Stimulated activated effector memory CD8-positive, alpha-beta T cell treated with anti-CD3 and anti-CD28 coated beads, Interleukin-12 subunit alpha, Interleukin-12 subunit beta, amount 100 ng/mL, for 72 hours (primary cell): ENCODE measurements around the gene CPAMD8.

Experiments
- ATAC-seq: fragments of 150-1000 bp; cut with Tn5 transposase; 2 replicates; pipeline ENCODE4 v1.10.0; 2021
- DNase-seq, 2 donors: peaks; one replicate each; pipeline ENCODE4 v3.0.0; 2021 to 2022; ENCODE audit warnings: low spot score in 2 of 2
- H3K27ac Mint-ChIP-seq: one replicate; pipeline ENCODE4 v1.8.0; 2022; ENCODE audit warnings: mild to moderate bottlenecking, mixed read lengths
- H3K36me3 Mint-ChIP-seq: one replicate; pipeline ENCODE4 v1.8.0; 2022; ENCODE audit warnings: mild to moderate bottlenecking, mixed read lengths
- H3K4me1 Mint-ChIP-seq: one replicate; pipeline ENCODE4 v1.8.0; 2022; ENCODE audit warnings: mixed read lengths
- H3K4me3 Mint-ChIP-seq: one replicate; pipeline ENCODE4 v1.8.0; 2022; ENCODE audit warnings: mild to moderate bottlenecking, mixed read lengths
- H3K9me3 Mint-ChIP-seq: one replicate; pipeline ENCODE4 v1.8.0; 2022; ENCODE audit warnings: mixed read lengths

CPAMD8 gene

GRCh38 chr19:16934489-16934888, 92.1 kb downstream of the CPAMD8 start:
- no peak overlapping the region for H3K4me3 Mint-ChIP-seq

DNA sequence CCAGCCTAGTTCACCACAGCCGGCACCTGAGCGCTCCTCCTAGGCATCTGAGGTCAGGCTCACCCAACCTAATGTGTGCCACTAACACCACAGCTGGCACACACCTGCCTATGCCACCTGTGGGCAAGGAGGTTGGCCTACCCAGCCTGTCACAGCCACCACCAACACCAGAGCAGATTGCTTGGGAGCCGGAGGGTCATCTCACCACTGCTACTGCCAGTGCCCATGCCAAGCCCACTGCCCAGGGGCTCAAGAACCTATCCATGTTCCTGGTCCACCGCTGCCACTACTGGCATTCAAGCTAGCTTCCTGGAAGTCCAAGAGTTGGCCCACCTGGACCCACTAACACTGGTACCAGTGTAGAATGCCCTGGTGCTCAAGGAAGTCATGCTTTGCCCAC, 95.3 kb downstream of the CPAMD8 start:
- Mint-ChIP-seq H3K4me1 (no peaks in the 10 kb centered on the region), H3K27ac (no peak overlapping the region), H3K36me3 (no peaks in the 10 kb centered on the region), H3K9me3 (peaks cover 25% of the 10 kb centered on the region), H3K4me3 (no peak overlapping the region)
- ATAC-seq (peak; percentile 13), DNase-seq (no peak)

More at GRCh38 chr19:16934489-16934888, 92.1 kb downstream of the CPAMD8 start:
- DNase-seq (no peak), ATAC-seq (no peak)
- Mint-ChIP-seq H3K27ac (no peak overlapping the region), H3K9me3 (peaks cover 19% of the 10 kb centered on the region), H3K36me3 (no peaks in the 10 kb centered on the region), H3K4me1 (no peaks in the 10 kb centered on the region)

DNA sequence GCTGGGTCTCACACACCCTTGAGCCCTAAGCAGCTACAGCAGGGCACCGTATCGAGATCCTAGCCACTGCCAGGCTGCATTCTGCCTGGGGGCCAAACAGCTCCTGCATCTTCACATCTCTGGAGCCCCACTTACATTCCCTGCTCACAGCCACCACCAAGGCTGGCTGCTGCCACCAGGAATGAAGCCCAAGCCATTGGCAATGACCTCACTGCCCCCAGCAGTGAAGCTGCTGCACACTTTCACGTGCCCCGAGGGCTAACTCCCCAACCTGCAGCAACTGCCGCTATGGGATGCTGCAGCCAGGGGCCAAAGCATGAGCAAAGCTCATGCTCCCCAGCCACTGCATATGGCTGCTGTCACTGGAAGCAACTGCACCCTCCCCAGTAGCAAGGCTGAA, 95.9 kb downstream of the CPAMD8 start:
- Mint-ChIP-seq H3K9me3 (peaks cover 25% of the 10 kb centered on the region), H3K27ac (no peak overlapping the region), H3K4me3 (no peak overlapping the region), H3K4me1 (no peaks in the 10 kb centered on the region), H3K36me3 (no peaks in the 10 kb centered on the region)
- no peak for ATAC-seq
- DNase-seq, result no peak

- ATAC-seq (no peak), DNase-seq (no peak)
- Mint-ChIP-seq H3K4me1 (no peaks in the 10 kb centered on the region), H3K36me3 (no peaks in the 10 kb centered on the region), H3K4me3 (no peak overlapping the region), H3K9me3 (peaks cover 21% of the 10 kb centered on the region), H3K27ac (no peak overlapping the region)
Observed at GRCh38 chr19:16928916-16929315, 97.7 kb downstream of the CPAMD8 start.

- H3K9me3 Mint-ChIP-seq, result peaks cover 15% of the 10 kb centered on the region
- no peaks in the 10 kb centered on the region for H3K36me3 Mint-ChIP-seq
- ATAC-seq (no peak), DNase-seq (no peak)
- H3K4me1 Mint-ChIP-seq, result no peaks in the 10 kb centered on the region
- no peak overlapping the region for H3K4me3 Mint-ChIP-seq
- H3K27ac Mint-ChIP-seq, result no peak overlapping the region
Observed at GRCh38 chr19:16928351-16928750, 98.3 kb downstream of the CPAMD8 start.

DNA sequence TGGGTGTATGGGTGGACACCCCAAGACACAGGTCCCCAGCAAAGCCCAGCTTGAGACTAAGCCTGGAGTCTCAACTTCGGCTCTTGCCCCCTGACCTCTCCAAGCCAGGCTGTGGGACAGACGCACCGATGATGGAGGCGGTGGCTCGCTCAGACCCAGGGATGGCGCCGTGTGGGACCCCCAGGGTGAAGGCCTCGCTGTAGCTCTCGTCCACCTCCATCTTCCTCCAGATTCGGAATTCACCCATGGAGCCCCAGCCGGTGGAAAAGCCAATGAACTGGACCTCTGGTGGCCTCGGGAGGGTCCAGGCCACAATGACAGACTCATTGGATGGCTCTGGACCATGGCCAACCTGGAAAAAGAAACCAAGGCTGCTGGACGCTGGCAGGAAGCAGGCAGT, 98.7 kb downstream of the CPAMD8 start:
- ATAC-seq, result no peak

DNA sequence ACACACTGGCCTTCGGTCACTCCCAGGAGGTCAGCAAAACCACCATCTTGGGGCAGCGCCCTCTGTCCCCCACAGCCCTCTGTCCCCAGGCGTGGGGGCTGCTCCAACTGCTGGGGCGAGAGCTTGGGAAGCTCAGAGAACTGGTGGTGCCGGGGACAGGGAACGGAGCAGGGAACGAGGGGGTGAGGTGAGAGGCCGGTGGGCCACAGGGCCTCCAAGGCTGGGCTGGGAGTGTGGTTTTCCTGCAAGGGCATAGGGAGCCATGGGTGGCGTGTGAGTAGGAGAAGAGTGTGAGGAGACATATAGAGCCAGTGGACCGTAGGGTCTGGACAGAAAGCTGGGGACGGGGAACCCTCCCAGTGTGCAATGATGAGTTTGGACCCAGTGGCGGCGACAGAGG, 103.7 kb downstream of the CPAMD8 start:
- Mint-ChIP-seq H3K36me3 (no peaks in the 10 kb centered on the region), H3K4me3 (no peak overlapping the region), H3K4me1 (no peaks in the 10 kb centered on the region), H3K9me3 (peaks cover 13% of the 10 kb centered on the region), H3K27ac (no peak overlapping the region)
- no peak for ATAC-seq
- no peak for DNase-seq

More for the DNA sequence above, 98.7 kb downstream of the CPAMD8 start:
- no peak overlapping the region for H3K4me3 Mint-ChIP-seq
- H3K36me3 Mint-ChIP-seq, result no peaks in the 10 kb centered on the region
- no peaks in the 10 kb centered on the region for H3K4me1 Mint-ChIP-seq
- no peak overlapping the region for H3K27ac Mint-ChIP-seq
- H3K9me3 Mint-ChIP-seq, result peaks cover 13% of the 10 kb centered on the region
- DNase-seq, result no peak

GRCh38 chr19:16922592-16922934, 104.0 kb downstream of the CPAMD8 start:
- H3K27ac Mint-ChIP-seq, result no peak overlapping the region
- H3K4me3 Mint-ChIP-seq, result no peak overlapping the region
- H3K4me1 Mint-ChIP-seq, result no peaks in the 10 kb centered on the region
- ATAC-seq (no peak), DNase-seq (no peak)
- H3K9me3 Mint-ChIP-seq, result peaks cover 13% of the 10 kb centered on the region
- no peaks in the 10 kb centered on the region for H3K36me3 Mint-ChIP-seq

DNA sequence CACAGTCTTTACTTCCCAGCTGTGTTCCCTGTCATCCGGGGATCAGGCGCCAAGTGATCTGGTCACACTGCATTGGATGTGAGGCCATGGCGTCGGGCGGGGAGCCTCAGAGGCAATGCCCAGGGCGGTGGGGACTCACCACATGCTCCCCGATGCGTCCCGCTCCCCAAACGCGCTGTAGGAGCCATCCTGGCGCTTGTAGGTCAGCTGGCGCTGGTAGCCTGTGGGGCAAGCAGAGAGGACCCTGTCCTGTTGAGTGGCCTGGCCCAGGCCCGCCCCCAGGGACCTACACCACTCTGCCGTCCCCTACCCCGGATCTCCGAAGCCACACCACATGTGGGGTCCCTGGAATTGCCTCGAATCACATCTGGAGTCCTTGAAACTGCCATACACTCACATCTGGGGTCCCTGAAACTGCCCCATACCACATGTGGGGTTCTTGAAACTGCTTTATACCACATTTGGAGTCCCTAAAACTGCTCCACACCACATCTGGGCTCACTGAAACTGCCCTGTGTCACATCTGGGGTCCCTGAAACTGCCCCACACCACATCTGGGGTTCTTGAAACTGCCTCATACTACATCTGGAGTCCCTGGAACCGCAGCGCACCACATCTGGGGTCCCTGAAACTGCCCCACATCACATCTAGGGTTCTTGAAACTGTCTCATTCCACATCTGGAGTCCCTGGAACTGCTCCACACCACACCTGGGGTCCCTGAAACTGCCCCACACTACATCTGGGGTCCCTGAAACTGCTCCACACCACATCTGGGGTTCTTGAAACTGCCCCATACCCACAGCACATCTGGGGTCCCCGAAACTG, 104.6 kb downstream of the CPAMD8 start:
- no peak overlapping the region for H3K27ac Mint-ChIP-seq
- H3K4me1 Mint-ChIP-seq, result no peaks in the 10 kb centered on the region
- H3K9me3 Mint-ChIP-seq, result peaks cover 13% of the 10 kb centered on the region
- H3K36me3 Mint-ChIP-seq, result no peaks in the 10 kb centered on the region
- DNase-seq, result no peak
- H3K4me3 Mint-ChIP-seq, result no peak overlapping the region
- no peak for ATAC-seq

DNA sequence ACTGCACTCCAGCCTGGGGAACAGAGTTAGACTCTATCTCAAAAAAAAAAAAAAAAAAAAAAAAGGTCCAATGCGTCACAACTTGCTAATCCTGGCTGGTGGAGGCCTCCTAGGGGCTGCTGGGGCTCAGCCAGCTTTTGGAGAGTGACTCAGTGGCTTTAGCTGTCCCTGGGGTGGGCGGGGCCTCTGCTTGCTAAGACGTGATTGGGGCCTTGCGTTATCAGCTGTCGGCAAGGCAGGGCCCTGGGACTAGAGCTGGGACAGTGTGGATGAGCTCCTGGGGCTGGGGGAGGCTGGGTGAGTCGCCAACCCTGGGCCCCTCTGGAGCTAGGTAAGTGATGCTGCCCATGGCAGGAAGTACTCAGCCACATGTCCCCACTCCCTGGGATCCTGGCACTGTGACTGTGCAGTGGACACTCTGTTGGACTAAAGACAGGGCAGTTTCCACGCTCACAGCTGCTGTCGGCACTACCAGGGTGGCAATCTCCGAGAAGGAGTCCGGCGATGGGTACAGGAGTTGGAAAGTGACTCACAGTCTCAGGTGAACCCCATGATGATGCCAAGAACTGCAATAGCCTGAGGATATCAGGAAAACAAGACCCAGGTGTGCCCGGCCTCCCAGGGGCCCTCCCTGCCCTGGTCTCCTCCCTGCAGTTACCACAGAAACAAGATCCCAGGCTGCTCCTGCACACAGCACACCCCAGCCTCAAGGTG, 105.6 kb downstream of the CPAMD8 start:
- ATAC-seq, result no peak
- no peak for DNase-seq
- H3K36me3 Mint-ChIP-seq, result no peaks in the 10 kb centered on the region
- H3K9me3 Mint-ChIP-seq, result peaks cover 8% of the 10 kb centered on the region
- no peak overlapping the region for H3K27ac Mint-ChIP-seq
- H3K4me3 Mint-ChIP-seq, result no peak overlapping the region
- H3K4me1 Mint-ChIP-seq, result no peaks in the 10 kb centered on the region

- DNase-seq, result no peak
- Mint-ChIP-seq H3K4me3 (no peak overlapping the region), H3K36me3 (no peaks in the 10 kb centered on the region), H3K9me3 (no peaks in the 10 kb centered on the region), H3K27ac (no peak overlapping the region), H3K4me1 (no peaks in the 10 kb centered on the region)
- no peak for ATAC-seq
Observed at GRCh38 chr19:16919496-16919895, 107.1 kb downstream of the CPAMD8 start.

GRCh38 chr19:16917401-16917800, 109.2 kb downstream of the CPAMD8 start:
- H3K4me1 Mint-ChIP-seq, result no peaks in the 10 kb centered on the region
- peaks cover 10% of the 10 kb centered on the region for H3K9me3 Mint-ChIP-seq
- no peak overlapping the region for H3K27ac Mint-ChIP-seq
- DNase-seq, result no peak
- ATAC-seq, result no peak
- H3K4me3 Mint-ChIP-seq, result no peak overlapping the region
- H3K36me3 Mint-ChIP-seq, result no peaks in the 10 kb centered on the region

- Mint-ChIP-seq H3K4me3 (no peak overlapping the region), H3K27ac (no peak overlapping the region), H3K4me1 (no peaks in the 10 kb centered on the region), H3K9me3 (peaks cover 13% of the 10 kb centered on the region), H3K36me3 (no peaks in the 10 kb centered on the region)
- DNase-seq (no peak), ATAC-seq (no peak)
Observed at GRCh38 chr19:16915734-16916133, 110.9 kb downstream of the CPAMD8 start.

GRCh38 chr19:16915135-16915534, 111.5 kb downstream of the CPAMD8 start:
- Mint-ChIP-seq H3K9me3 (peaks cover 13% of the 10 kb centered on the region), H3K4me3 (no peak overlapping the region), H3K27ac (no peak overlapping the region), H3K36me3 (no peaks in the 10 kb centered on the region), H3K4me1 (no peaks in the 10 kb centered on the region)
- ATAC-seq (no peak), DNase-seq (no peak)

GRCh38 chr19:16914421-16914820, 112.2 kb downstream of the CPAMD8 start:
- Mint-ChIP-seq H3K9me3 (peaks cover 13% of the 10 kb centered on the region), H3K4me3 (no peak overlapping the region), H3K36me3 (no peaks in the 10 kb centered on the region), H3K4me1 (no peaks in the 10 kb centered on the region), H3K27ac (no peak overlapping the region)
- ATAC-seq, result no peak
- DNase-seq, result no peak

- Mint-ChIP-seq H3K9me3 (peaks cover 13% of the 10 kb centered on the region), H3K27ac (no peak overlapping the region), H3K4me1 (no peaks in the 10 kb centered on the region), H3K36me3 (no peaks in the 10 kb centered on the region), H3K4me3 (no peak overlapping the region)
- no peak for DNase-seq
- ATAC-seq, result no peak
Observed at GRCh38 chr19:16912780-16913179, 113.8 kb downstream of the CPAMD8 start.
